Pancreas (tissue), 10 donors: Measurements from ENCODE around the gene TRPC4AP. TPM values are rescaled to one million over a fixed set of nuclear protein-coding genes. Genes with fewer than 3 reads are reported as not detected.

Source experiments
- ATAC-seq, 4 donors: fragments of 200-7000 bp; cut with Tn5 transposase; one replicate each; pipeline versions ENCODE4 v1.8.0 to v1.9.1; 2020; ENCODE audit warnings: mild to moderate bottlenecking in 4 of 4, moderate library complexity in 4 of 4
- DNase-seq, 6 donors: peaks; one replicate each; pipeline ENCODE4 v3.0.0-alpha.2; 2020
- FAIRE-seq: peaks from 2 replicates; lab custom pipeline; 2012; peaks lifted over from hg19 to GRCh38; lab: Jason Lieb, UNC
- H3K27ac ChIP-seq, 4 donors: fragments of 200-600 bp; sonication (generic); 1 replicate in 3 of 4; 2 replicates in 1 of 4; pipeline versions ENCODE4 v1.5.0 to v1.8.0; 2020
- H3K27me3 ChIP-seq, 4 donors: fragments of 200-600 bp; one replicate each; pipeline ENCODE4 v1.8.0; 2021
- H3K36me3 ChIP-seq, 3 donors: fragments of 200-600 bp; sonication (generic) in 1 of 3; one replicate each; pipeline versions ENCODE4 v1.5.0 to v1.8.0; 2020 to 2021
- H3K4me1 ChIP-seq, 3 donors: fragments of 200-600 bp; one replicate each; pipeline ENCODE4 v1.8.0; 2021
- H3K4me3 ChIP-seq, 4 donors: fragments of 200-600 bp; sonication (generic) in 2 of 4; one replicate each; pipeline versions ENCODE4 v1.5.0 to v1.8.0; 2020 to 2021
- H3K9me3 ChIP-seq, 4 donors: fragments of 200-600 bp; one replicate each; pipeline ENCODE4 v1.8.0; 2021
- WGBS, 2 donors: extraction: QIAGEN DNeasy Blood & Tissue Kit; methylation state at CpG; one replicate each; pipeline ENCODE4 v1.1.7; 2013; 5-methylcytosine and 5-hydroxymethylcytosine counted together
- intact Hi-C, 3 donors: fragments of 100-400 bp; cut with DNase I; formaldehyde crosslinking; loops; one replicate each; pipeline versions ENCODE4 v1.11.1 to v1.14.2; 2022
- polyA plus RNA-seq, 2 donors: library from polyadenylated mRNA; stranded (reverse); fragments of 200-250 nt; gene quantifications; one replicate each; pipeline ENCODE4 v1.2.3, GENCODE V29; 2013
- total RNA-seq, 6 donors: library from RNA; stranded (reverse); fragmentation: NEBNext Ultra II Directional in 4 of 6; extraction: Animal tissue kit (Norgen Biotek cat#: 25700) in 4 of 6; gene quantifications; one replicate each; pipeline versions ENCODE4 v1.2.1 to v1.2.4, GENCODE V29; 2021 to 2023
- TF ChIP-seq, protein P1 (sequence below), 4 donors: fragments of 200-600 bp; sonication (generic) in 3 of 4; IDR thresholded peaks; one replicate each; pipeline versions ENCODE4 v1.5.0 to v1.8.0; 2021; ENCODE audit warnings: antibody characterized with exemption in 4 of 4
- donor health status: healthy with polysubstance abuse.
- donor health status: DM: no; HTN: no; CAD: no; lungs with moderate emphysema.
- donor health status: DM: no; HTN: no; CAD: no.
- donor health status: control.
- donor health status: control.
- donor health status: Bipolar disorder and iron deficiency.
- donor health status: DM: yes; HTN: yes; CAD: no.
- donor health status: DM: no; HTN: no; CAD: no.
- donor health status: DM: no; HTN: no; CAD: no.
- donor health status: DM: yes; HTN: yes; CAD: no.

TRPC4AP gene
- total and polyA plus RNA-seq, 8 donors, result 30.7 to 43.1 (median 34.0) TPM

DNA sequence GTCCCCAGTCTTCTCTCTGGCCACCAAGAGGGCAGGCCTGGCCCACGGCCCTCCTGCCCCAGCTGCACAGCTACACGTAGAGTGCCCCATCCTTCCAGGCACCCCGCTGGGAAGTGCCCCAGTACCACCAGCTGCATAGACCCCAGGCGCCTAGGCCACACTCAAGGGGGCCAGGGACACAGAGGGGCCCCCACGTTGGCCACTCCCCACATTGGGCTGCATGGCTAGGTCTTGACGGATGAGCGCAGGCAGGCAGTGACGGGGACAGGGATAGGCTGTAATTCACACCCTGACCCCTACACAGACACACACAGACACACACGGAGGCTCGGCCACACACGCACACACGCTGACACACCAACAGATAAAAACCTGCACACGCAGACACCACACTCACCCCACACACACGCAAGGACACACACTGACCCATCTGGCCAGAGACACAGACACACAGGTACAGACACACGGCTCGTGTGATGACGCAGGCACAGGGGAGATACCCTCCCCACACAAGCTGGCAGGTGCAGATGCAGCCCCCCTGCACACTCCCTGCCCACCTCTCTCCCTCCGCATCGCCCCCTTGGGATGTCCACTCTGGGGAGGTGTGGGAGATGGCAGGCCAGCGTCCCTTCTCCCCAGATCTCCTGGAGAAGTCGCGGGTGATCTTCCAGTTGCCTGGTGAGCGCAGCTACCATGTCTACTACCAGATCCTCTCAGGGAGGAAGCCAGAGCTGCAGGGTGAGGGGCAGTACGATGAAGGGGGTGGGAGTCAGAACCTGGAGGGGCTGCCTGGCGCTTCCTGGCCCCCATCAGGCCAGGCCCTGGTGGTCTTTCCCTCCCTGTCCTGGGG lies 106.9 kb downstream of the TRPC4AP start:
- no peaks in the 10 kb centered on the region for H3K27me3 ChIP-seq
- no peaks in the 10 kb centered on the region for H3K36me3 ChIP-seq
- no peak overlapping the region for H3K4me3 ChIP-seq
- TF ChIP-seq, protein P1, sequence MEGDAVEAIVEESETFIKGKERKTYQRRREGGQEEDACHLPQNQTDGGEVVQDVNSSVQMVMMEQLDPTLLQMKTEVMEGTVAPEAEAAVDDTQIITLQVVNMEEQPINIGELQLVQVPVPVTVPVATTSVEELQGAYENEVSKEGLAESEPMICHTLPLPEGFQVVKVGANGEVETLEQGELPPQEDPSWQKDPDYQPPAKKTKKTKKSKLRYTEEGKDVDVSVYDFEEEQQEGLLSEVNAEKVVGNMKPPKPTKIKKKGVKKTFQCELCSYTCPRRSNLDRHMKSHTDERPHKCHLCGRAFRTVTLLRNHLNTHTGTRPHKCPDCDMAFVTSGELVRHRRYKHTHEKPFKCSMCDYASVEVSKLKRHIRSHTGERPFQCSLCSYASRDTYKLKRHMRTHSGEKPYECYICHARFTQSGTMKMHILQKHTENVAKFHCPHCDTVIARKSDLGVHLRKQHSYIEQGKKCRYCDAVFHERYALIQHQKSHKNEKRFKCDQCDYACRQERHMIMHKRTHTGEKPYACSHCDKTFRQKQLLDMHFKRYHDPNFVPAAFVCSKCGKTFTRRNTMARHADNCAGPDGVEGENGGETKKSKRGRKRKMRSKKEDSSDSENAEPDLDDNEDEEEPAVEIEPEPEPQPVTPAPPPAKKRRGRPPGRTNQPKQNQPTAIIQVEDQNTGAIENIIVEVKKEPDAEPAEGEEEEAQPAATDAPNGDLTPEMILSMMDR (IDR thresholded peaks at IDR 0.05), result no peak
- H3K9me3 ChIP-seq, result no peaks in the 10 kb centered on the region
- intact Hi-C loops, result no loop called here
- H3K27ac ChIP-seq, result no peak overlapping the region
- DNase-seq, result peak in 2 of 6 donors; percentile 42 to 58
- no peaks in the 10 kb centered on the region for H3K4me1 ChIP-seq
- no peak for ATAC-seq
- FAIRE-seq, result no peak
- 48 to 58% methylated on average over 25 of the region's 25 CpGs for WGBS, 2 donors

- ATAC-seq, result no peak
- intact Hi-C loops, result no loop called here
- 59 to 64% methylated on average over 18 of the region's 18 CpGs for WGBS, 2 donors
- no peaks in the 10 kb centered on the region for H3K4me1 ChIP-seq
- TF ChIP-seq, protein P1 (IDR thresholded peaks at IDR 0.05), result no peak
- FAIRE-seq, result no peak
- H3K36me3 ChIP-seq, result no peaks in the 10 kb centered on the region
- no peak overlapping the region for H3K4me3 ChIP-seq
- no peaks in the 10 kb centered on the region for H3K9me3 ChIP-seq
- H3K27me3 ChIP-seq, result no peaks in the 10 kb centered on the region
- no peak overlapping the region for H3K27ac ChIP-seq
- peak in 1 of 6 donors; percentile 59 for DNase-seq
These were observed 107.8 kb downstream of the TRPC4AP start for GRCh38 chr20:34984756-34985261.

DNA sequence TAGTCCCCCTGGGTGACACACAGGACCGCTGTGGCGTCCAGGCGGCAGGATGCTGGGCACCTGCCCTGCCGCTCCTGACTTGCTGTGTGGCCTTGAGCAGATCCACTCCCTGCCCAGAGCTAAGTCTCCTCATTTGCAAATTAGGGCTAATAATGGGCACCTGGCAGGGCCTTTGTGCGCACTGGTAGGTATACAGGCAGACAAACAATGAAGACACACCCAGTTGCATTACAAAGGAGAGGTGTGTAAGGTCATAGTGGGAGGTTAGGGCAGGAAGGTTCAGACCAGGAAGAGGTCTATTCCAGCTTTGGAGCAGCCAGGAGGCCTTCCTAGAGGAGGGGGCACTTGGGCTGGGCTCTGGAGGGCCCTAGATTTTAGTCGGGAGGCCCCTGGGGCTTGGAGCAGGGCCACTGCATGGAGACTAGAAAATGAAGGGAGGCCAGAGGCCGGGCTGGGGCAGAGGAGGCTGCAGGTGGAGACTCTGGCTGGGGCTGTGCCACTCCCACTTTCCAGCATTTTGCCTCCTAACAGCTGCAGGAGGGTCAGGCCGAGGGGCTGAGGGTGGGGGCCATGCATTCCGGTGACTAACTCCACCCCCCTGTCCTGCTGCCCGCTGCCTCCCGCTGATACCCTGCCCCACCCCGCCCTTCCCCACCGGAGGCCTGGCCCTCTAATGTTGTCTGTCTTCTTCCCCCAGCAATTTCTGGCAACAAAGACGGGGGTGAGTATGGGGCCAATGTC lies 108.4 kb downstream of the TRPC4AP start:
- WGBS, 2 donors, result 33 to 34% methylated on average over 14 of the region's 14 CpGs
- FAIRE-seq (no peak), DNase-seq (peak in 1 of 6 donors; percentile 43)

GRCh38 chr20:34983089-34983820 lies 109.4 kb downstream of the TRPC4AP start:
- Histone ChIP-seq H3K9me3 (no peaks in the 10 kb centered on the region), H3K36me3 (no peaks in the 10 kb centered on the region), H3K4me3 (no peak overlapping the region), H3K4me1 (no peaks in the 10 kb centered on the region), H3K27ac (no peak overlapping the region), H3K27me3 (no peaks in the 10 kb centered on the region)
- TF ChIP-seq, protein P1 (IDR thresholded peaks at IDR 0.05), result no peak
- DNase-seq (no peak), ATAC-seq (no peak), FAIRE-seq (no peak)
- intact Hi-C loops, result no loop called here
- 52 to 56% methylated on average over 5 of the region's 5 CpGs for WGBS, 2 donors

More for the DNA sequence above, 108.4 kb downstream of the TRPC4AP start:
- intact Hi-C loops, result no loop called here
- no peaks in the 10 kb centered on the region for H3K4me1 ChIP-seq
- no peaks in the 10 kb centered on the region for H3K27me3 ChIP-seq
- no peaks in the 10 kb centered on the region for H3K9me3 ChIP-seq
- TF ChIP-seq, protein P1 (IDR thresholded peaks at IDR 0.05), result no peak
- H3K27ac ChIP-seq, result no peak overlapping the region
- no peak overlapping the region for H3K4me3 ChIP-seq
- no peak for ATAC-seq
- H3K36me3 ChIP-seq, result no peaks in the 10 kb centered on the region
